Peyer's patch (tissue), 4 donors: ENCODE measurements around the gene DGKE. TPM values are rescaled to one million over a fixed set of nuclear protein-coding genes. Genes with fewer than 3 reads are reported as not detected.

Experiments used
- DNase-seq, 3 donors: peaks; one replicate each; pipeline ENCODE4 v3.0.0-alpha.2; 2017 to 2019
- H3K27ac ChIP-seq, 4 donors: fragments of 200-600 bp; sonication (generic); one replicate each; pipeline ENCODE4 v1.5.1; 2016 to 2019
- H3K27me3 ChIP-seq, 2 donors: fragments of 200-600 bp; sonication (generic); one replicate each; pipeline ENCODE4 v1.5.1; 2019
- H3K36me3 ChIP-seq, 3 donors: fragments of 200-600 bp; sonication (generic); one replicate each; pipeline ENCODE4 v1.5.1; 2016 to 2019
- H3K4me1 ChIP-seq, 4 donors: fragments of 200-600 bp; sonication (generic); one replicate each; pipeline ENCODE4 v1.5.1; 2016 to 2019
- H3K4me3 ChIP-seq, 4 donors: fragments of 200-600 bp; sonication (generic); 1 replicate in 3 of 4; 2 replicates in 1 of 4; pipeline ENCODE4 v1.5.1; 2016 to 2019; ENCODE audit warnings: mild to moderate bottlenecking in 1 of 4
- H3K9me3 ChIP-seq, 4 donors: fragments of 200-600 bp; sonication (generic); one replicate each; pipeline ENCODE4 v1.5.1; 2016 to 2019; ENCODE audit warnings: mild to moderate bottlenecking in 1 of 4
- POLR2A ChIP-seq, 2 donors: fragments of 450-650 bp; IDR thresholded peaks; one replicate each; pipeline ENCODE4 v1.5.1; 2017; ENCODE audit warnings: antibody characterized with exemption in 2 of 2, mild to moderate bottlenecking in 2 of 2, moderate library complexity in 2 of 2
- total RNA-seq, 4 donors: library from RNA; depleted of rRNA; stranded (reverse); fragments of >200 nt; gene quantifications; one replicate each; pipeline ENCODE4 v1.1.0, GENCODE V29; 2016
- TF ChIP-seq, protein P1 (sequence below), 6 experiments: fragments of 450-650 bp in 4 of 6; fragments of 200-600 bp in 2 of 6; sonication (generic) in 1 of 6; IDR thresholded peaks; one replicate each; pipeline ENCODE4 v1.5.1; 2017 to 2019; ENCODE audit warnings: antibody characterized with exemption in 6 of 6, mild to moderate bottlenecking in 3 of 6, moderate library complexity in 1 of 6

Gene DGKE
- total RNA-seq, 4 donors from 2014 or later, result 4.2 to 12.4 (median 9.0) TPM

GRCh38 chr17:56815711-56816110 is 18.2 kb upstream of the DGKE start:
- no peak overlapping the region for H3K27ac ChIP-seq
- no peaks in the 10 kb centered on the region for H3K9me3 ChIP-seq
- DNase-seq, result no peak
- no peaks in the 10 kb centered on the region for H3K36me3 ChIP-seq
- H3K4me1 ChIP-seq, result no peaks in the 10 kb centered on the region
- H3K4me3 ChIP-seq, result no peak overlapping the region
- H3K27me3 ChIP-seq, result no peaks in the 10 kb centered on the region
- TF ChIP-seq, protein P1, sequence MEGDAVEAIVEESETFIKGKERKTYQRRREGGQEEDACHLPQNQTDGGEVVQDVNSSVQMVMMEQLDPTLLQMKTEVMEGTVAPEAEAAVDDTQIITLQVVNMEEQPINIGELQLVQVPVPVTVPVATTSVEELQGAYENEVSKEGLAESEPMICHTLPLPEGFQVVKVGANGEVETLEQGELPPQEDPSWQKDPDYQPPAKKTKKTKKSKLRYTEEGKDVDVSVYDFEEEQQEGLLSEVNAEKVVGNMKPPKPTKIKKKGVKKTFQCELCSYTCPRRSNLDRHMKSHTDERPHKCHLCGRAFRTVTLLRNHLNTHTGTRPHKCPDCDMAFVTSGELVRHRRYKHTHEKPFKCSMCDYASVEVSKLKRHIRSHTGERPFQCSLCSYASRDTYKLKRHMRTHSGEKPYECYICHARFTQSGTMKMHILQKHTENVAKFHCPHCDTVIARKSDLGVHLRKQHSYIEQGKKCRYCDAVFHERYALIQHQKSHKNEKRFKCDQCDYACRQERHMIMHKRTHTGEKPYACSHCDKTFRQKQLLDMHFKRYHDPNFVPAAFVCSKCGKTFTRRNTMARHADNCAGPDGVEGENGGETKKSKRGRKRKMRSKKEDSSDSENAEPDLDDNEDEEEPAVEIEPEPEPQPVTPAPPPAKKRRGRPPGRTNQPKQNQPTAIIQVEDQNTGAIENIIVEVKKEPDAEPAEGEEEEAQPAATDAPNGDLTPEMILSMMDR (IDR thresholded peaks at IDR 0.05), result no peak
- no peak for TF ChIP-seq POLR2A (IDR thresholded peaks at IDR 0.05)

- no peak overlapping the region for H3K4me3 ChIP-seq
- H3K4me1 ChIP-seq, result no peaks in the 10 kb centered on the region
- no peak overlapping the region for H3K27ac ChIP-seq
- TF ChIP-seq, protein P1 (IDR thresholded peaks at IDR 0.05), result no peak
- TF ChIP-seq POLR2A (IDR thresholded peaks at IDR 0.05), result no peak
- H3K27me3 ChIP-seq, result no peaks in the 10 kb centered on the region
- H3K9me3 ChIP-seq, result no peaks in the 10 kb centered on the region
- DNase-seq, result no peak
- no peaks in the 10 kb centered on the region for H3K36me3 ChIP-seq
Measured at GRCh38 chr17:56817066-56817465, 16.9 kb upstream of the DGKE start.

GRCh38 chr17:56819030-56819429 is 14.9 kb upstream of the DGKE start:
- Histone ChIP-seq H3K4me1 (no peaks in the 10 kb centered on the region), H3K36me3 (no peaks in the 10 kb centered on the region), H3K4me3 (no peak overlapping the region), H3K27ac (no peak overlapping the region), H3K27me3 (no peaks in the 10 kb centered on the region), H3K9me3 (no peaks in the 10 kb centered on the region)
- TF ChIP-seq, protein P1 (IDR thresholded peaks at IDR 0.05), result no peak
- TF ChIP-seq POLR2A (IDR thresholded peaks at IDR 0.05), result no peak
- no peak for DNase-seq

GRCh38 chr17:56819431-56820145 is 14.4 kb upstream of the DGKE start:
- H3K4me3 ChIP-seq, result no peak overlapping the region
- H3K27me3 ChIP-seq, result no peaks in the 10 kb centered on the region
- no peak overlapping the region for H3K27ac ChIP-seq
- no peaks in the 10 kb centered on the region for H3K36me3 ChIP-seq
- no peak for TF ChIP-seq POLR2A (IDR thresholded peaks at IDR 0.05)
- TF ChIP-seq, protein P1 (IDR thresholded peaks at IDR 0.05), result peak; percentile 79 to 93 (median 86)
- H3K9me3 ChIP-seq, result no peaks in the 10 kb centered on the region
- DNase-seq, result peak; percentile 62 to 88 (median 72)
- no peaks in the 10 kb centered on the region for H3K4me1 ChIP-seq

DNA sequence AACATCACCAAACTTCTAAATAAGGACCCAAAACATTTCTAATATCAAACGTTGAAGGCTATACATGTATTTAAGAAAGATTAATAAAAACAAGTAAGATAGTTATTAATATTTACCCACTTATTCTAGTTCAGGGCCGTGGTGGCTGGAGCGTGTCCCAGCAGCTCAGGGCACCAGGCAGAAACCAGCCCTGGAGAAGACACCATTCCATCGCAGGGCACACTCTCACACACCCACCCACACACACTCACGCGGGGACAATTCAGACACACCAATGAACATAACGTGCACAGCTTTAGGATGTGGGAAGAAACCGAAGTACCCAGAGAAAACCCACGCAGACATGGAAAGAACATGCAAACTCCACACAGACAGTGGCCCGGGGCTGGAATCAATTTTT is 13.7 kb upstream of the DGKE start:
- no peaks in the 10 kb centered on the region for H3K9me3 ChIP-seq
- no peak overlapping the region for H3K4me3 ChIP-seq
- no peaks in the 10 kb centered on the region for H3K27me3 ChIP-seq
- DNase-seq, result no peak
- H3K36me3 ChIP-seq, result no peaks in the 10 kb centered on the region
- TF ChIP-seq, protein P1 (IDR thresholded peaks at IDR 0.05), result no peak
- TF ChIP-seq POLR2A (IDR thresholded peaks at IDR 0.05), result no peak
- H3K27ac ChIP-seq, result no peak overlapping the region
- no peaks in the 10 kb centered on the region for H3K4me1 ChIP-seq
